Gastroesophageal sphincter (tissue), 3 donors: ENCODE results near the gene HSBP1L1.

Experiments used
- POLR2AphosphoS5 ChIP-seq: sonication (generic); formaldehyde crosslinking; IDR thresholded peaks from one replicate; pipeline ENCODE4 v1.6.1; 2017; ENCODE audit warnings: antibody characterized with exemption
- TF ChIP-seq, protein P1 (sequence below), 4 experiments: fragments of 200-600 bp in 2 of 4; fragments of 450-650 bp in 2 of 4; sonication (generic) in 1 of 4; IDR thresholded peaks; one replicate each; pipeline ENCODE4 v1.5.1; 2017 to 2019; ENCODE audit warnings: antibody characterized with exemption in 4 of 4, mild to moderate bottlenecking in 2 of 4, moderate library complexity in 2 of 4

DNA sequence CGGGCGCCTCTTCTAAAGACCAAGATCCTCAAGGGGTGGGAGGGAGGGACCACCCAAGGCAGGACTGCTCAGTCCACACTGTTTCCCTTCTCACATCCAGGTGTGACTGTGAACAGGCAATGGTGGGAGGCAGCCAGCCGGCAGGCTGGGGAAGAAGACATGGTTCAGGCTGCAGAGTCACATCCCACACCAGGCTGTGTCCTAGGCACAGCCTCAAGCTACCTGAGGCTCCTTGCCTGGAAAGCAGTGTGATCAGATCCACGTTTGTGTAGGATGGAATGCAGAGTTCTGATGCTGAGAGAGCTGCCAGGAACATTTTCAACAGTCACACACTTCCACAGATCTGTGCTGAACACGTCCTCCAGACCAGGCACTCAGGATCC lies 29.4 kb upstream of the HSBP1L1 start:
- TF ChIP-seq, protein P1, sequence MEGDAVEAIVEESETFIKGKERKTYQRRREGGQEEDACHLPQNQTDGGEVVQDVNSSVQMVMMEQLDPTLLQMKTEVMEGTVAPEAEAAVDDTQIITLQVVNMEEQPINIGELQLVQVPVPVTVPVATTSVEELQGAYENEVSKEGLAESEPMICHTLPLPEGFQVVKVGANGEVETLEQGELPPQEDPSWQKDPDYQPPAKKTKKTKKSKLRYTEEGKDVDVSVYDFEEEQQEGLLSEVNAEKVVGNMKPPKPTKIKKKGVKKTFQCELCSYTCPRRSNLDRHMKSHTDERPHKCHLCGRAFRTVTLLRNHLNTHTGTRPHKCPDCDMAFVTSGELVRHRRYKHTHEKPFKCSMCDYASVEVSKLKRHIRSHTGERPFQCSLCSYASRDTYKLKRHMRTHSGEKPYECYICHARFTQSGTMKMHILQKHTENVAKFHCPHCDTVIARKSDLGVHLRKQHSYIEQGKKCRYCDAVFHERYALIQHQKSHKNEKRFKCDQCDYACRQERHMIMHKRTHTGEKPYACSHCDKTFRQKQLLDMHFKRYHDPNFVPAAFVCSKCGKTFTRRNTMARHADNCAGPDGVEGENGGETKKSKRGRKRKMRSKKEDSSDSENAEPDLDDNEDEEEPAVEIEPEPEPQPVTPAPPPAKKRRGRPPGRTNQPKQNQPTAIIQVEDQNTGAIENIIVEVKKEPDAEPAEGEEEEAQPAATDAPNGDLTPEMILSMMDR (IDR thresholded peaks at IDR 0.05) = no peak
- TF ChIP-seq POLR2AphosphoS5 = no peak
